Liver (tissue), 3 donors: ENCODE data around the gene RAD9A.

ENCODE experiments used
- EGR1 ChIP-seq, 2 donors: IDR thresholded peaks; 2 replicates each; pipeline ENCODE4 v1.6.1; 2016 to 2018; ENCODE audit warnings: antibody characterized with exemption in 2 of 2, low read depth in 2 of 2
- GABPA ChIP-seq, 2 donors: IDR thresholded peaks in 1 of 2; conservative IDR thresholded peaks in 1 of 2; 2 replicates each; pipeline ENCODE4 v1.6.1; 2016; ENCODE audit warnings: antibody characterized with exemption in 2 of 2, mild to moderate bottlenecking in 1 of 2, moderate library complexity in 1 of 2
- HNF4G ChIP-seq: IDR thresholded peaks from 2 replicates; pipeline ENCODE4 v1.6.1; 2016; ENCODE audit warnings: antibody characterized with exemption
- JUND ChIP-seq, 2 donors: IDR thresholded peaks; 2 replicates each; pipeline ENCODE4 v1.6.1; 2016; ENCODE audit warnings: antibody characterized with exemption in 2 of 2
- RAD21 ChIP-seq, 2 donors: IDR thresholded peaks; 2 replicates each; pipeline ENCODE4 v1.6.1; 2016; ENCODE audit warnings: antibody characterized with exemption in 2 of 2, mild to moderate bottlenecking in 2 of 2
- RXRA ChIP-seq, 2 donors: IDR thresholded peaks; 2 replicates each; pipeline ENCODE4 v1.6.1; 2017 to 2018; ENCODE audit warnings: antibody characterized with exemption in 2 of 2, mild to moderate bottlenecking in 1 of 2
- SP1 ChIP-seq: IDR thresholded peaks from 2 replicates; pipeline ENCODE4 v1.6.1; 2018; ENCODE audit warnings: antibody characterized with exemption, mild to moderate bottlenecking
- YY1 ChIP-seq: IDR thresholded peaks from 2 replicates; pipeline ENCODE4 v1.6.1; 2016; ENCODE audit warnings: antibody characterized with exemption, mild to moderate bottlenecking
- TF ChIP-seq, protein P1 (sequence below): fragments of 150-350 bp; IDR thresholded peaks from 2 replicates; pipeline ENCODE4 v1.5.1; 2017; ENCODE audit warnings: improper control_type of control experiment, low read depth, low read length; ENCODE audit not compliant: missing input control
- TF ChIP-seq, protein P2 (sequence below): IDR thresholded peaks from 2 replicates; pipeline ENCODE4 v1.6.1; 2016; ENCODE audit warnings: antibody characterized with exemption
- TF ChIP-seq, protein P3 (sequence below): IDR thresholded peaks from 2 replicates; pipeline ENCODE4 v1.6.1; 2016; ENCODE audit warnings: antibody characterized with exemption, mild to moderate bottlenecking
- TF ChIP-seq, protein P4 (sequence below): IDR thresholded peaks from 2 replicates; pipeline ENCODE4 v1.6.1; 2016; ENCODE audit warnings: antibody characterized with exemption
- TF ChIP-seq, protein P5 (sequence below): IDR thresholded peaks from 2 replicates; pipeline ENCODE4 v1.6.1; 2016; ENCODE audit warnings: antibody characterized with exemption
- donor health status: healthy.
- donor health status: healthy.

DNA sequence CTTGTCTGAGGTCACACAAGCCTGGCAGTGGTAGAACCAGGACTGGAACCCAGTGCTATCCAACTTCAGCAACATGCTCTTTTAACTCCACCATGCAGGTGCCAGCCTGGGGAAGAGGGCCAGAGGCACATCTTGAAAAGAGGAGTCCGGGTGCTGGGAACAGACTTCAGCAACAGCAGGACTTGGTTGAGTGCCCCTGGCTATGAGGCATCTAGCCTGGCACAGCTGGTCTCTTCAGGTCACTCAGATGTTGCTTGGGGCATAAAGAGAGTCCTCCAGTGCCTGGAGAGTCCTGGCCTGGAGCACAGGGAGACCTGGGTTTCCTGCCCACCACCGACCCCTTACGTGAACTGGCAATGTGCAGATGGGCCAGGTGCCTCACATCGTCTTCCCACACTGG, 13.2 kb upstream of the RAD9A start:
- TF ChIP-seq, protein P1, sequence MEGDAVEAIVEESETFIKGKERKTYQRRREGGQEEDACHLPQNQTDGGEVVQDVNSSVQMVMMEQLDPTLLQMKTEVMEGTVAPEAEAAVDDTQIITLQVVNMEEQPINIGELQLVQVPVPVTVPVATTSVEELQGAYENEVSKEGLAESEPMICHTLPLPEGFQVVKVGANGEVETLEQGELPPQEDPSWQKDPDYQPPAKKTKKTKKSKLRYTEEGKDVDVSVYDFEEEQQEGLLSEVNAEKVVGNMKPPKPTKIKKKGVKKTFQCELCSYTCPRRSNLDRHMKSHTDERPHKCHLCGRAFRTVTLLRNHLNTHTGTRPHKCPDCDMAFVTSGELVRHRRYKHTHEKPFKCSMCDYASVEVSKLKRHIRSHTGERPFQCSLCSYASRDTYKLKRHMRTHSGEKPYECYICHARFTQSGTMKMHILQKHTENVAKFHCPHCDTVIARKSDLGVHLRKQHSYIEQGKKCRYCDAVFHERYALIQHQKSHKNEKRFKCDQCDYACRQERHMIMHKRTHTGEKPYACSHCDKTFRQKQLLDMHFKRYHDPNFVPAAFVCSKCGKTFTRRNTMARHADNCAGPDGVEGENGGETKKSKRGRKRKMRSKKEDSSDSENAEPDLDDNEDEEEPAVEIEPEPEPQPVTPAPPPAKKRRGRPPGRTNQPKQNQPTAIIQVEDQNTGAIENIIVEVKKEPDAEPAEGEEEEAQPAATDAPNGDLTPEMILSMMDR, result no peak
- no peak for TF ChIP-seq EGR1 (IDR thresholded peaks at IDR 0.05; ENCODE audit: low read depth in 2 of 2)
- no peak for TF ChIP-seq RXRA (IDR thresholded peaks at IDR 0.05)
- TF ChIP-seq YY1, result no peak
- TF ChIP-seq RAD21 (IDR thresholded peaks at IDR 0.05), result no peak
- TF ChIP-seq, protein P2, sequence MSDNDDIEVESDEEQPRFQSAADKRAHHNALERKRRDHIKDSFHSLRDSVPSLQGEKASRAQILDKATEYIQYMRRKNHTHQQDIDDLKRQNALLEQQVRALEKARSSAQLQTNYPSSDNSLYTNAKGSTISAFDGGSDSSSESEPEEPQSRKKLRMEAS, result no peak
- TF ChIP-seq, protein P3, sequence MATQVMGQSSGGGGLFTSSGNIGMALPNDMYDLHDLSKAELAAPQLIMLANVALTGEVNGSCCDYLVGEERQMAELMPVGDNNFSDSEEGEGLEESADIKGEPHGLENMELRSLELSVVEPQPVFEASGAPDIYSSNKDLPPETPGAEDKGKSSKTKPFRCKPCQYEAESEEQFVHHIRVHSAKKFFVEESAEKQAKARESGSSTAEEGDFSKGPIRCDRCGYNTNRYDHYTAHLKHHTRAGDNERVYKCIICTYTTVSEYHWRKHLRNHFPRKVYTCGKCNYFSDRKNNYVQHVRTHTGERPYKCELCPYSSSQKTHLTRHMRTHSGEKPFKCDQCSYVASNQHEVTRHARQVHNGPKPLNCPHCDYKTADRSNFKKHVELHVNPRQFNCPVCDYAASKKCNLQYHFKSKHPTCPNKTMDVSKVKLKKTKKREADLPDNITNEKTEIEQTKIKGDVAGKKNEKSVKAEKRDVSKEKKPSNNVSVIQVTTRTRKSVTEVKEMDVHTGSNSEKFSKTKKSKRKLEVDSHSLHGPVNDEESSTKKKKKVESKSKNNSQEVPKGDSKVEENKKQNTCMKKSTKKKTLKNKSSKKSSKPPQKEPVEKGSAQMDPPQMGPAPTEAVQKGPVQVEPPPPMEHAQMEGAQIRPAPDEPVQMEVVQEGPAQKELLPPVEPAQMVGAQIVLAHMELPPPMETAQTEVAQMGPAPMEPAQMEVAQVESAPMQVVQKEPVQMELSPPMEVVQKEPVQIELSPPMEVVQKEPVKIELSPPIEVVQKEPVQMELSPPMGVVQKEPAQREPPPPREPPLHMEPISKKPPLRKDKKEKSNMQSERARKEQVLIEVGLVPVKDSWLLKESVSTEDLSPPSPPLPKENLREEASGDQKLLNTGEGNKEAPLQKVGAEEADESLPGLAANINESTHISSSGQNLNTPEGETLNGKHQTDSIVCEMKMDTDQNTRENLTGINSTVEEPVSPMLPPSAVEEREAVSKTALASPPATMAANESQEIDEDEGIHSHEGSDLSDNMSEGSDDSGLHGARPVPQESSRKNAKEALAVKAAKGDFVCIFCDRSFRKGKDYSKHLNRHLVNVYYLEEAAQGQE, result no peak
- TF ChIP-seq, protein P4, sequence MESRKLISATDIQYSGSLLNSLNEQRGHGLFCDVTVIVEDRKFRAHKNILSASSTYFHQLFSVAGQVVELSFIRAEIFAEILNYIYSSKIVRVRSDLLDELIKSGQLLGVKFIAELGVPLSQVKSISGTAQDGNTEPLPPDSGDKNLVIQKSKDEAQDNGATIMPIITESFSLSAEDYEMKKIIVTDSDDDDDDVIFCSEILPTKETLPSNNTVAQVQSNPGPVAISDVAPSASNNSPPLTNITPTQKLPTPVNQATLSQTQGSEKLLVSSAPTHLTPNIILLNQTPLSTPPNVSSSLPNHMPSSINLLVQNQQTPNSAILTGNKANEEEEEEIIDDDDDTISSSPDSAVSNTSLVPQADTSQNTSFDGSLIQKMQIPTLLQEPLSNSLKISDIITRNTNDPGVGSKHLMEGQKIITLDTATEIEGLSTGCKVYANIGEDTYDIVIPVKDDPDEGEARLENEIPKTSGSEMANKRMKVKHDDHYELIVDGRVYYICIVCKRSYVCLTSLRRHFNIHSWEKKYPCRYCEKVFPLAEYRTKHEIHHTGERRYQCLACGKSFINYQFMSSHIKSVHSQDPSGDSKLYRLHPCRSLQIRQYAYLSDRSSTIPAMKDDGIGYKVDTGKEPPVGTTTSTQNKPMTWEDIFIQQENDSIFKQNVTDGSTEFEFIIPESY, result no peak
- TF ChIP-seq HNF4G, result no peak
- no peak for TF ChIP-seq SP1
- TF ChIP-seq GABPA (IDR thresholded peaks at IDR 0.05 in 1 of 2, conservative IDR thresholded peaks at IDR 0.05 in 1 of 2), result no peak
- TF ChIP-seq, protein P5, sequence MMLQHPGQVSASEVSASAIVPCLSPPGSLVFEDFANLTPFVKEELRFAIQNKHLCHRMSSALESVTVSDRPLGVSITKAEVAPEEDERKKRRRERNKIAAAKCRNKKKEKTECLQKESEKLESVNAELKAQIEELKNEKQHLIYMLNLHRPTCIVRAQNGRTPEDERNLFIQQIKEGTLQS, result no peak
- no peak for TF ChIP-seq JUND (IDR thresholded peaks at IDR 0.05)
